ENCODE measurements around the gene YJU2. TPM values are rescaled to one million over a fixed set of nuclear protein-coding genes. Genes with fewer than 3 reads are reported as not detected.
"Not testable (repeated sequence)": the region's sequence is repeated elsewhere in the genome, so short reads cannot be mapped to it uniquely, and the experiment has no call there.

YJU2 gene
- total RNA-seq, 2 experiments from 2014 or later: 37.6 to 38.5 TPM

DNA sequence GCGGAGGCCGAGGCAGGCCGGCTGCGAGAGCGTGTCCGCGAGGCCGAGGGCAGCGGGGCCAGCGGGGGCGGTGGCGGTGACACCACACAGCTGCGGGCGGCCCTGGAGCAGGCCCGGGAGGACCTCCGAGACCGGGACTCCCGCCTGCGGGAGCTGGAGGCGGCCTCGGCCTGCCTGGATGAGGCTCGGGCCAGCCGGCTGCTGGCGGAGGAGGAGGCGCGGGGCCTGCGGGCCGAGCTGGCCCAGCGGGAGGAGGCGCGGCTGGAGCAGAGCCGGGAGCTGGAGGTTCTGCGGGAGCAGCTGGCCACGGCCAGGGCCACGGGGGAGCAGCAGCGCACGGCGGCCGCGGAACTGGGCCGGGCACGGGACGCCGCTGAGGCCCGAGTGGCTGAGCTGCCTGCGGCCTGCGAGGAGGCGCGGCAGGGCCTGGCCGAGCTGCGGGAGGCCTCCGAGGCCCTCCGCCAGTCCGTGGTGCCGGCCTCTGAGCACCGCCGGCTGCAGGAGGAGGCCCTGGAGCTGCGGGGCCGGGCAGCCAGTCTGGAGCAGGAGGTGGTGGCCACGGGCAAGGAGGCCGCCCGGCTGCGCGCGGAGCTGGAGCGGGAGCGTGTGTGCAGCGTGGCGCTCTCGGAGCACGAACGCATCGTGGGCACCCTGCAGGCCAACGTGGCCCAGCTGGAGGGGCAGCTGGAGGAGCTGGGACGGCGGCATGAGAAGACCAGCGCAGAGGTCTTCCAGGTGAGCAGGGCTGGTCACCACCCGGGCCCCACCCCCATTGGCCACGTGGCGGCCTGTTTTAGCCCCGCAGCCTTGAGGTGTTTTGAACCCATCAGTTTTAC, 29.2 kb upstream of the YJU2 start:
- DNase-seq: no peak
- H3K9me3 Mint-ChIP-seq: peaks cover 7% of the 10 kb centered on the region
- H3K27me3 Mint-ChIP-seq: no peaks in the 10 kb centered on the region
- no peak overlapping the region for H3K27ac Mint-ChIP-seq
- no peaks in the 10 kb centered on the region for H3K36me3 Mint-ChIP-seq
- H3K4me3 Mint-ChIP-seq: no peak overlapping the region
- no peaks in the 10 kb centered on the region for H3K4me1 Mint-ChIP-seq

GRCh38 chr19:4218523-4218922, 28.4 kb upstream of the YJU2 start:
- not testable (repeated sequence) for H3K27me3 Mint-ChIP-seq, DNase-seq, H3K9me3 Mint-ChIP-seq, H3K4me3 Mint-ChIP-seq, H3K27ac Mint-ChIP-seq, H3K4me1 Mint-ChIP-seq, H3K36me3 Mint-ChIP-seq

GRCh38 chr19:4220188-4220587, 26.7 kb upstream of the YJU2 start:
- DNase-seq: no peak
- H3K27me3 Mint-ChIP-seq: no peaks in the 10 kb centered on the region
- no peak overlapping the region for H3K4me3 Mint-ChIP-seq
- H3K27ac Mint-ChIP-seq: no peak overlapping the region
- H3K4me1 Mint-ChIP-seq: no peaks in the 10 kb centered on the region
- H3K36me3 Mint-ChIP-seq: no peaks in the 10 kb centered on the region
- H3K9me3 Mint-ChIP-seq: peaks cover 7% of the 10 kb centered on the region

DNA sequence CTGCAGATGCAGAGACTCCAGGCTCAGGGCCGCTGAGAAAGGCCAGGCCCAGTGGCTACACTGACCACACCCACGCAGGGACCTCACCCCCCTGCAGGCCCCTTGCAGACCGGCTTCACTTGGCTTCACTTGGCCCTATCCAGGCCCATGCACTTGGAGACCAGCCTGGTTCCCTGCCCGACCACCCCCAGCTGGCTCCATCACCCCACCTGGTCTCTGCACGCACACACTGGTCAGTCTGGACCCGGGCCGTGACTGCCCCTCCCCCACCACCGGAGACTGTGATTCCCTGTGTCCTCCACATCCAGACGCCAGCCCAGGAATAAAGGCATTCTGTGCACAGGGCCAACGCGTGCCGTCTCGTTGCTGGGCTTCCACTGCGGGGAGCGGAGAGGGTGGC, 22.4 kb upstream of the YJU2 start:
- Mint-ChIP-seq H3K27ac (no peak overlapping the region), H3K4me3 (no peak overlapping the region), H3K9me3 (no peaks in the 10 kb centered on the region), H3K4me1 (peaks cover 3% of the 10 kb centered on the region), H3K27me3 (peaks cover 1% of the 10 kb centered on the region), H3K36me3 (no peaks in the 10 kb centered on the region)
- no peak for DNase-seq

DNA sequence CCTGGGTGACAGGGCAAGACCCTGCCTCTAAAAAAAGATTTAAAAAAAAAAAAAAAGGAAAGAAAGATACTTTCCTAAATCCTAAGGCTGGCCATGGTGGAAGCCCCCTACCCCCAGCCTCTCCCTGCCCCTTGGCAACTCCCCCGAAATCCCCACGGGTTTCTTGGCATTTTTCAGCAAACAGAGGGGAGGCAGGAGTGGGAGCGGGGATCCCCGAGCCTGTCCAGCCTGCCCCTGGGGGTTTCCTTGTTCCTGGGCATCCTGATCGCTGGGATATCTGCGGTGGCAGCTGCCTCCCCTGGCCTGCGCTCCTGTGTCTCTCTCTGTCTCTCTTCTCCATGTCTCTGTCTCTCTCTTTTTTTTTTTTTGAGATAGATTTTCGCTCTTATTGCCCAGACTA, 21.0 kb upstream of the YJU2 start:
- DNase-seq: no peak
- peaks cover 7% of the 10 kb centered on the region for H3K4me1 Mint-ChIP-seq
- no peak overlapping the region for H3K4me3 Mint-ChIP-seq
- peaks cover 6% of the 10 kb centered on the region for H3K27me3 Mint-ChIP-seq
- no peak overlapping the region for H3K27ac Mint-ChIP-seq
- H3K36me3 Mint-ChIP-seq: no peaks in the 10 kb centered on the region
- no peaks in the 10 kb centered on the region for H3K9me3 Mint-ChIP-seq

DNA sequence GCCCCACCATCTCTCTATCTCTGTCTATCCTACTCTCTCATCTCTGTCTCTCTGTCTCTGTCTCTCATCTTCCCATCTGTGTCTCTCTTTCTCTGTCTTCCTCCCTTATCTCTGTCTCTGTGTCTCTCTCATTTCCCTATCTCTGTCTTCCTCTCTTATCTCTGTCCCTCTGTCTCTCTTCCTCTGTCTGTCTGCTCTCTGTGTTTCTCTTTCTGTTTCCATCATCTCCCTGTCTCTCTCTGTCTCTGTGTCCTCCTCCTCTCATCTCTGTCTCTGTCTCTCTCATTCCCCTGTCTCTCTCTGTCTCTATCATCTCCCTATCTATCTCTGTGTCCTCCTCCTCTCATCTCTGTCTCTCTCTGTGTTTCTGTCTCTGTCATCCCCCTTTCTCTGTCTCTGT, 19.1 kb upstream of the YJU2 start:
- Mint-ChIP-seq H3K4me1 (peaks cover 7% of the 10 kb centered on the region), H3K36me3 (no peaks in the 10 kb centered on the region), H3K4me3 (no peak overlapping the region), H3K27ac (no peak overlapping the region), H3K27me3 (peaks cover 10% of the 10 kb centered on the region), H3K9me3 (no peaks in the 10 kb centered on the region)
- no peak for DNase-seq

DNA sequence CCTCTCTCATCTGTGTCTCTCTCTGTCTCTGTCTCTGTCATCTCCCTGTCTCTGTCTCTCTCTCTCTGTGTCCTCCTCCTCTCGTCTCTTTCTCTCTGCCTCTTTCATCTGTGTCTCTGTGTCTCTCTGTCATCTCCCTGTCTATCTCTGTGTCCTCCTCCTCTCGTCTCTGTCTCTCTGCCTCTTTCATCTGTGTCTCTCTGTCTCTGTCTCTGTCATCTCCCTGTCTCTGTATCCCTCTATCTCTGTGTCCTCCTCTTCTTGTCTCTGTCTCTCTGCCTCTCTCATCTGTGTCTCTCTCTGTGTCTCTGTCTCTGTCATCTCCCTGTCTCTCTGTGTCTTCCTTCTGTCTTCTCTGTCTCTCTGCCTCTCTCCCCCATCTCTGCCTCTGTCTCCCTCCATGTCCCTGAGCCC, 18.1 kb upstream of the YJU2 start:
- Mint-ChIP-seq H3K4me3 (no peak overlapping the region), H3K27ac (no peak overlapping the region), H3K36me3 (no peaks in the 10 kb centered on the region), H3K27me3 (peaks cover 17% of the 10 kb centered on the region), H3K9me3 (no peaks in the 10 kb centered on the region), H3K4me1 (peaks cover 11% of the 10 kb centered on the region)
- no peak for DNase-seq

- Mint-ChIP-seq H3K27me3 (peaks cover 23% of the 10 kb centered on the region), H3K27ac (peak within 1 kb of the TSS; percentile 52), H3K4me1 (peaks cover 11% of the 10 kb centered on the region), H3K36me3 (no peaks in the 10 kb centered on the region), H3K9me3 (no peaks in the 10 kb centered on the region), H3K4me3 (peak within 1 kb of the TSS; percentile 8)
- DNase-seq: peak; percentile 72
Observed at GRCh38 chr19:4229179-4229931, 17.5 kb upstream of the YJU2 start, which contains the start of gene EBI3. Gene EBI3 (plus strand): TSS chr19:4229523. CDS start chr19:4229551, 28 bp downstream.

DNA sequence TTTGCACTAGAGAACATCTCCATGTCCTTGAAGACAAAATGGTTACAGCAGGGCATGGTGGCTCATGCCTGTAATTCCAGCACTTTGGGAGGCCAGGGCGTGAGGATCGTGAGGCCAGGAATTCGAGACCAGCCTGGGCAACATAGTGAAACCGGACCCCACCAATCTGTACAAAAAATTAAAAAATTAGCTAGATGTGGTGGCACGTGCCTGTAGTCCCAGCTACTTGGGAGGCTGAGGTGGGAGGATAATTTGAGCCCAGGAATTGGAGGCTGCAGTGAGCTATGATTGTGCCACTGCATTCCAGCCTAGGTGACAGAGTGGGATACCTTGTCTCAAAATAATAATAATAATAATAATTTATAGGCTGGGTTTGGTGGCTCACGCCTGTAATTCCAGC, 16.6 kb upstream of the YJU2 start:
- not testable (repeated sequence) for H3K36me3 Mint-ChIP-seq, H3K9me3 Mint-ChIP-seq, H3K4me3 Mint-ChIP-seq, H3K27ac Mint-ChIP-seq, DNase-seq
- H3K4me1 Mint-ChIP-seq: peaks cover 11% of the 10 kb centered on the region
- peaks cover 23% of the 10 kb centered on the region for H3K27me3 Mint-ChIP-seq

DNA sequence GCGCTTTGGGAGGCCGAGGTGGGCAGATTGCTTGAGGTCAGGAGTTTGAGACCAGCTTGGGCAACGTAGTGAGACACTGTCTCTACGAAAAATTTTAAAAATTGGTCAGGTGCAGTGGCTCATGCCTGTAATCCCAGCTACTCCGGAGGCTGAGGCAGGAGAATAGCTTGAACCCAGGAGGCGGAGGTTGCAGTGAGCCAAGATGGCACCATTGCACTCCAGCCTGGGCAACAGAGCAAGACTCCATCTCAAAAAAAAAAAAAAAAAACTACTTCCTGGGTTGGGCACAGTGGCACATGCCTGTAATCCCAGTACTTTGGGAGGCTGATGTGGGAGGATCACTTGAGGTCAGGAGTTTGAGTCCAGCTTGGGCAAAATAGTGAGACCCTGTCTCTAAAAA, 15.4 kb upstream of the YJU2 start:
- not testable (repeated sequence) for H3K27ac Mint-ChIP-seq, DNase-seq, H3K36me3 Mint-ChIP-seq, H3K4me3 Mint-ChIP-seq, H3K9me3 Mint-ChIP-seq
- peaks cover 23% of the 10 kb centered on the region for H3K27me3 Mint-ChIP-seq
- peaks cover 11% of the 10 kb centered on the region for H3K4me1 Mint-ChIP-seq

GRCh38 chr19:4232139-4232538, 14.7 kb upstream of the YJU2 start:
- H3K36me3 Mint-ChIP-seq, H3K4me3 Mint-ChIP-seq, DNase-seq, H3K9me3 Mint-ChIP-seq, H3K27ac Mint-ChIP-seq: not testable (repeated sequence)
- peaks cover 11% of the 10 kb centered on the region for H3K4me1 Mint-ChIP-seq
- H3K27me3 Mint-ChIP-seq: peaks cover 23% of the 10 kb centered on the region

DNA sequence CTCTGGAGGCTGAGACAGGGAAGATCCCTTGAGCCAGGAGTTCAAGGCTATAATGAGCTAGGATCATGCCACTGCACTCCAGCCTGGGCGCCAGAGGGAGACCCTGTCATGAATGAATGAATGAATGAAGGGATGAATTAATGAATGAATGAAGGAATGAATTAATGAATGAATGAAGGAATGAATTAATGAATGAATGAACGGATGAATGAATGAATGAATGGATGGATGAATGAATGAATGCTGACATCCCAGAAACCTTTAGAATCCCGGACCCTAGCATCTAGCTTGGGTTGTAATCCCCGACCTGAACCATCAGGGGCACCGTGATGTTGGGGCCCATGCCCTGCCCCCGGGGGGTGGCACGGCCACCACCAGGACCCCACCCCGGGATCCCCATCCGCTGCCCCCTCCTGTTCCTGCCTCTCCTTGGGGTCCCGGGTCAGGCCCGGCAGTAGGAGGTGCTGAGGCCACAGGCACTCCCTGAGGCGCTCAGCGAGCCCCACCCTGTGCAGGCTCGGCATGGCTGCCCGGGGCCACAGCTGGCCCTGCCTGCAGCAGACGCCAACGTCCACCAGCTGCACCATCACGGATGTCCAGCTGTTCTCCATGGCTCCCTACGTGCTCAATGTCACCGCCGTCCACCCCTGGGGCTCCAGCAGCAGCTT, 14.1 kb upstream of the YJU2 start:
- H3K27ac Mint-ChIP-seq: no peak overlapping the region
- H3K4me3 Mint-ChIP-seq: no peak overlapping the region
- no peaks in the 10 kb centered on the region for H3K9me3 Mint-ChIP-seq

GRCh38 chr19:4233282-4233853, 13.5 kb upstream of the YJU2 start:
- no peak overlapping the region for H3K27ac Mint-ChIP-seq

More for the DNA sequence above, 14.1 kb upstream of the YJU2 start:
- DNase-seq: no peak
- Mint-ChIP-seq H3K27me3 (peaks cover 23% of the 10 kb centered on the region), H3K4me1 (peaks cover 11% of the 10 kb centered on the region), H3K36me3 (no peaks in the 10 kb centered on the region)

GRCh38 chr19:4234142-4234861, 12.6 kb upstream of the YJU2 start:
- no peak overlapping the region for H3K4me3 Mint-ChIP-seq
- no peaks in the 10 kb centered on the region for H3K9me3 Mint-ChIP-seq
- no peak for DNase-seq
- H3K27me3 Mint-ChIP-seq: peaks cover 23% of the 10 kb centered on the region
- H3K36me3 Mint-ChIP-seq: no peaks in the 10 kb centered on the region
- no peak overlapping the region for H3K27ac Mint-ChIP-seq
- H3K4me1 Mint-ChIP-seq: peaks cover 10% of the 10 kb centered on the region

More at GRCh38 chr19:4233282-4233853, 13.5 kb upstream of the YJU2 start:
- peak; percentile 80 for DNase-seq
- H3K4me1 Mint-ChIP-seq: peaks cover 11% of the 10 kb centered on the region
- no peak overlapping the region for H3K4me3 Mint-ChIP-seq
- no peaks in the 10 kb centered on the region for H3K9me3 Mint-ChIP-seq
- no peaks in the 10 kb centered on the region for H3K36me3 Mint-ChIP-seq
- peaks cover 23% of the 10 kb centered on the region for H3K27me3 Mint-ChIP-seq
